ENCODE data around the gene GRAMD1A.
A peak's percentile ranks its signal among the peaks of the same experiment; 100 is the strongest.
"Not testable (repeated sequence)": the region's sequence is repeated elsewhere in the genome, so short reads cannot be mapped to it uniquely, and the experiment has no call there.

The GRAMD1A gene

GRCh38 chr19:35000647-35001501, 751 bp downstream of the GRAMD1A start:
- TF ChIP-seq CTCF (conservative IDR thresholded peaks at IDR 0.05) (no peak), ZFX (IDR thresholded peaks at IDR 0.05) (peak; percentile 59; the same call in 1 of the 2 replicates)
- peak overlapping the region; percentile 79 for H3K27ac ChIP-seq

- H3K27ac ChIP-seq = no peak overlapping the region
- no peak for TF ChIP-seq ZFX (IDR thresholded peaks at IDR 0.05)
- no peak for TF ChIP-seq CTCF (conservative IDR thresholded peaks at IDR 0.05)
These were observed 2.0 kb downstream of the GRAMD1A start for GRCh38 chr19:35002037-35002535.

GRCh38 chr19:35004517-35005255, 4.6 kb downstream of the GRAMD1A start:
- TF ChIP-seq CTCF (conservative IDR thresholded peaks at IDR 0.05) (no peak), ZFX (IDR thresholded peaks at IDR 0.05) (no peak)
- H3K27ac ChIP-seq = no peak overlapping the region

GRCh38 chr19:35005256-35005977, 5.3 kb downstream of the GRAMD1A start:
- TF ChIP-seq CTCF (conservative IDR thresholded peaks at IDR 0.05) (no peak), ZFX (IDR thresholded peaks at IDR 0.05) (no peak)
- H3K27ac ChIP-seq = peak overlapping the region; percentile 36

GRCh38 chr19:35006007-35006341, 5.9 kb downstream of the GRAMD1A start:
- H3K27ac ChIP-seq = peak overlapping the region; percentile 36

GRCh38 chr19:35006342-35006998, 6.3 kb downstream of the GRAMD1A start:
- H3K27ac ChIP-seq = peak overlapping the region; percentile 36
- no peak for TF ChIP-seq ZFX (IDR thresholded peaks at IDR 0.05)
- no peak for TF ChIP-seq CTCF (conservative IDR thresholded peaks at IDR 0.05)

- no peak for TF ChIP-seq CTCF (conservative IDR thresholded peaks at IDR 0.05)
- no peak for TF ChIP-seq ZFX (IDR thresholded peaks at IDR 0.05)
- peak overlapping the region; percentile 36 for H3K27ac ChIP-seq
These were observed 6.9 kb downstream of the GRAMD1A start for GRCh38 chr19:35006999-35007365.

- not testable (repeated sequence) for H3K27ac ChIP-seq
These were observed 7.3 kb downstream of the GRAMD1A start for GRCh38 chr19:35007427-35007826.
